ENCODE measurements around the gene HJV.

HJV gene

GRCh38 chr1:145995148-145995881 lies 26.2 kb downstream of the HJV start:
- TF ChIP-seq TCF12 (IDR thresholded peaks at IDR 0.05; ENCODE audit: low read depth) (no peak), NFIC (IDR thresholded peaks at IDR 0.05) (no peak), MAX (IDR thresholded peaks at IDR 0.05) (no peak), RAD21 (IDR thresholded peaks at IDR 0.05; ENCODE audit: low read depth) (no peak), ZBTB7A (IDR thresholded peaks at IDR 0.05; ENCODE audit: low read depth) (no peak), REST (IDR thresholded peaks at IDR 0.05; ENCODE audit: low read depth) (no peak), EGR1 (IDR thresholded peaks at IDR 0.05) (no peak), USF1 (IDR thresholded peaks at IDR 0.05) (no peak)

GRCh38 chr1:145994391-145995120 lies 27.0 kb downstream of the HJV start:
- no peak for TF ChIP-seq MAX (IDR thresholded peaks at IDR 0.05)

- TF ChIP-seq CREB1 (IDR thresholded peaks at IDR 0.05; ENCODE audit: low read depth) (no peak), EP300 (IDR thresholded peaks at IDR 0.05; ENCODE audit: borderline replicate concordance) (no peak)
Observed at GRCh38 chr1:145993618-145994390, 27.7 kb downstream of the HJV start.

- no peak for TF ChIP-seq USF1 (IDR thresholded peaks at IDR 0.05)
- TF ChIP-seq NFIC (IDR thresholded peaks at IDR 0.05): no peak
- TF ChIP-seq CREB1 (IDR thresholded peaks at IDR 0.05; ENCODE audit: low read depth): no peak
- TF ChIP-seq TCF12 (IDR thresholded peaks at IDR 0.05; ENCODE audit: low read depth): no peak
- no peak for TF ChIP-seq REST (IDR thresholded peaks at IDR 0.05; ENCODE audit: low read depth)
- no peak for TF ChIP-seq FOXM1 (IDR thresholded peaks at IDR 0.05; ENCODE audit: borderline replicate concordance, low read depth)
- TF ChIP-seq CEBPB (IDR thresholded peaks at IDR 0.05): no peak
- TF ChIP-seq TAF1 (IDR thresholded peaks at IDR 0.05; ENCODE audit: low read depth): no peak
- no peak for TF ChIP-seq EP300 (IDR thresholded peaks at IDR 0.05; ENCODE audit: borderline replicate concordance)
- no peak for TF ChIP-seq RAD21 (IDR thresholded peaks at IDR 0.05; ENCODE audit: low read depth)
Observed at GRCh38 chr1:145992958-145993617, 28.4 kb downstream of the HJV start.

GRCh38 chr1:145992502-145992936 lies 29.0 kb downstream of the HJV start:
- TF ChIP-seq USF1 (IDR thresholded peaks at IDR 0.05): no peak
- no peak for TF ChIP-seq FOXM1 (IDR thresholded peaks at IDR 0.05; ENCODE audit: borderline replicate concordance, low read depth)
- no peak for TF ChIP-seq YY1 (IDR thresholded peaks at IDR 0.05; ENCODE audit: low read depth)
- TF ChIP-seq RAD21 (IDR thresholded peaks at IDR 0.05; ENCODE audit: low read depth): no peak
- TF ChIP-seq TAF1 (IDR thresholded peaks at IDR 0.05; ENCODE audit: low read depth): no peak
- no peak for TF ChIP-seq TCF12 (IDR thresholded peaks at IDR 0.05; ENCODE audit: low read depth)
- TF ChIP-seq ZBTB7A (IDR thresholded peaks at IDR 0.05; ENCODE audit: low read depth): no peak
- no peak for TF ChIP-seq CREB1 (IDR thresholded peaks at IDR 0.05; ENCODE audit: low read depth)
- no peak for TF ChIP-seq MAX (IDR thresholded peaks at IDR 0.05)
- no peak for TF ChIP-seq EP300 (IDR thresholded peaks at IDR 0.05; ENCODE audit: borderline replicate concordance)
- TF ChIP-seq NFIC (IDR thresholded peaks at IDR 0.05): no peak
- TF ChIP-seq CEBPB (IDR thresholded peaks at IDR 0.05): no peak
- no peak for TF ChIP-seq REST (IDR thresholded peaks at IDR 0.05; ENCODE audit: low read depth)
- TF ChIP-seq TEAD4 (IDR thresholded peaks at IDR 0.05): no peak
- no peak for TF ChIP-seq EGR1 (IDR thresholded peaks at IDR 0.05)

All from Ishikawa (cell line).